Stimulated activated CD4-positive, alpha-beta T cell treated with anti-CD3 and anti-CD28 coated beads, Interleukin-4, amount 100 ng/mL, for 48 hours (primary cell): ENCODE measurements around the gene GRID1.

Experiments
- DNase-seq, 2 donors: peaks; one replicate each; pipeline ENCODE4 v3.0.0-alpha.2; 2020; ENCODE audit warnings: low read depth in 2 of 2

GRID1 gene

DNA sequence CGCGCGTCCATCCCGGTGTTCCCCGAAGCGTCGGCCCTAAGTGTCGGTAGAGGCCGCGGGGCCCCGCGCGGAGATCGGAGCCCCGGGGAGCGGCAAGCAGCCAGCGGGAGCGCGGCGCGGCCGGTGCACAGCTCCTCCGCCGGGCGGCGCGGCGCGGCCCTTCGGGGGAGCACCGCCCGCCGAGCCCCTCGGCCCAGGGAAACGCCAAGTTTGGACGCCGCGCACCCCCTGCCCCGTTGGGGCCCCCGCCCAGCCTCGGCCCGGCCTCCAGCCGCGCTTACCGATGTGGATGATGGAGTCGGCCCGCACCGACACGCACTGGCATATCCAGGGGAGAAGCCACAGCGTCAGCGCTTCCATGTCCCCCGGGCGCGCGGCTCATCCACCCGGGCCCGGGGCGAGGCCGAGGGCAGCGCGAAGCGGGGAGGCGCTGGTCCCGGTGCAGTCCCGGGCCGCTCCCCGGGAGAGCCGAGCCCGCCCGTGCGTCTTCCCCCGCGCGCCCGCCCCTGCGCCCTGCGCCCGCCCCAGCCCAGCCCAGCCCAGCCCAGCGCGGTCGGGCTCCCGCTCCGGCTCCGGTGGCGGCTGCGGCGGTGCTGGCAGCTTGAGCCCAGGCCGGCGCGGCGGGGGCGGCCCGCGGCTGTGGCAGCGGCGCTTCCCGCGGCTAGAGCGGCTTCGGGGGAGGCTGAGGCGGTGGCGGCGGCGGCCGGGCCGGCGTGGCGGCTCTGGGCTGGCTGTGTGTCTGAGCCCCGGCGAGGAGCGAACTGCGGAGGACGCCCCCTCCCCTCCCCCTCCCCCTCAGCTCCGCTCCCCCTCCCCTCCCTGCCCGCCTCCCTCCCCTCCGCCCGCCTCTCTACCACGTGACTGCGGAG lies at the start of gene GRID1:
Gene GRID1 (minus strand): TSS at position 763 of the 869 bp plus-strand sequence.
- DNase-seq: no peak

- DNase-seq: no peak
Observed at GRCh38 chr10:86415583-86415982, 49.0 kb upstream of the GRID1 start.

DNA sequence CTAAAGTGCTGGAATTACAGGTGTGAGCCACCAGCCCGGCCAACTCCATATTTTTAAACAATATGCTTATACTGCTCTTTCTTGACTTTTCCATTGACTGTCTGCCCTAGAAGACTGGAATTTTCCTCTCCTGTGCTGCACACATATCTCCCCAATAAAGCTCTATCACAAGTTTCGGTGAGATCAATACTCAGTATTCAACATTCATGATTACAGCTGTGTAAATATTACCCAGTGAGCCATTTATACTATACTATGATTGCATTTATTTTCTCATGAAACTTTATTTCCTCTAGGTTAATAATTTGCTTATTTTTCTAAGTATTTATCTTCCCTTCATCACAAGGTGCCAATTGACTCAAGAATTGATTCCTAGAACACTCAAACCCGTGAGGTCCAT lies 48.5 kb upstream of the GRID1 start:
- DNase-seq: no peak

DNA sequence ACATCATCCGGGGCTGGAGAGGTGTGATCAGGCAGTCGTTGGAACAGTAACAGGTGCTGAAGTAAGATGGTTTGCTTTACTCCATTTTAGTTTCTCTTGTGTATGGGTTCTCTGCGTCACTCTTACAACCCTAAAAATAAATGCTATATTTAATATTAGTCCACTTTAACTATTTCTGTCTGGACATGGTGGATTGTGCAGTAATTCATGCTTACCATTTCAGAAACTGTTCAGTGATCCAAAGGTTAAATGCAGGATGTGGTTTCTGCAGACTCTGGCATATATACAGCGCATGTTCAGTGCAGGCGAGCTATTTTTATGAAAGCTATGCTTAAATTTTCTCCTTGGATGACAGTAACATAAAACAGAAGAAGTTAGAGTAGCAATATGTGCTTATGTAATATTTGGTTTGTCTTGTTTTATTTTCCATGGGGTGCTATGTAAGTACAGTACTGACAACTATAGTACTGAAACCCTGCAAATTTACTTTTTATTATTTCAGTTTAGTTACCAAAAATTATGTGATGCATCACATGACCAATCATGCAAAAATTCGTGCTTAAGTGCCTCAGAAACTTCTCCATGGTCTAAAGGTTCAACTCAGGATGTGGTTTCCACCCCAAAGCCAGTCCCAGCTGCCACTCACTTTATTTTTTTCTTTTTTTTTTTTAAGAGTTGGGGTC lies 46.6 kb upstream of the GRID1 start:
- no peak for DNase-seq

- DNase-seq: no peak
Observed at GRCh38 chr10:86411852-86412560, 45.4 kb upstream of the GRID1 start.

DNA sequence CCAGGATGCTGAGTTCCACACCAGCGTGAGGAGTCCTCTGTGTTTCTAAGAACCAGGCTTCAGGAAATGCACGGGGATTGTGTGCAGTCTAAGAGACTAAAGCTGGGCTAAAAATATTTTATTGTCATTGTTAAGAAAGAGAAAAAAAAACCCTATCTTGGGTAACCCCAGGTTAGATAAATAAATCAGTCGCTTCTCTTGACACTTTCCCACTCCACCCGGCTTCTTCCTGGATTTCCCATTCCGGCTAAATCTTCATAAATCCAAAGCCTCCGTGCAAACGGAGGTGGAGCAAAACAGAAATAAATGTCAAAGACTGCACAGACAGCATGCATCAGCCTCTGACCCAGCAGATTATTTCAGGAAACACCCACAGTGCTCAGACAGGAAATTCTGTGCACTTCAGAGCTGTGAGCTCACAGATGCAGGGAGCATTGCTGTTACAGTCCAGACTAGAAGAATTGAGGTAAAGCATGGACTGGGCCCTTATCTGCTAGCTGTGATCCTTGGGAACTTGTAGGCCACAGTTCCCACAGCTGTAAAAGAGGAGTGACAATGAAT lies 44.8 kb upstream of the GRID1 start:
- no peak for DNase-seq

GRCh38 chr10:86410542-86411124 lies 44.0 kb upstream of the GRID1 start:
- no peak for DNase-seq

GRCh38 chr10:86409183-86409582 lies 42.6 kb upstream of the GRID1 start:
- no peak for DNase-seq

DNA sequence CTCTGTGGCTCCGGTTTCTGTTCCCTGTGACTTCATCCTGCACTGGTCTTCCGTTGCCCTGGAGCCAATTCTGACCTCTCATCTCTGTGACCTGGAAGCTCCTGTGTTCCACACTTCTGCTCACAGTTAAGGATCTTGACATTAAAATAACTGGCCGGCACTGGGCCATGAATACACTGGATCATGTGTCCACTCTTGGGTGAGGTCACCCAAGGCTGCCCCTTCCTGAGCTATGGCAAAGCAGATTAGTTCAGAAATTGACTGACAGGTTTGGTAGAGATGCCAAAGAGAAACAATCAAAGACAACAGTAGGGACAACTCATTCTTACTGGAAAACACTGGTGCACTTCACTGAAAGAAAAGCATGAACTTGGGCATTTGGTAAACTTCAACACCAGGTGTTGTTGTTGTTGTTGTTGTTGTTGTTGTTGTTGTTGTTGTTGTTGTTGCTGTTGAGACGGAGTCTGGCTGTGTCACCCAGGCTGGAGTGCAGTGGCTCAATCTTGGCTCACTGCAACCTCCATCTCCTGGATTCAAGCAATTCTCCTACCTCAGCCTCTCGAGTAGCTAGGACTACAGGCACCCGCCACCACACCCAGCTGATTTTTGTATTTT lies 36.7 kb upstream of the GRID1 start:
- DNase-seq: no peak

DNA sequence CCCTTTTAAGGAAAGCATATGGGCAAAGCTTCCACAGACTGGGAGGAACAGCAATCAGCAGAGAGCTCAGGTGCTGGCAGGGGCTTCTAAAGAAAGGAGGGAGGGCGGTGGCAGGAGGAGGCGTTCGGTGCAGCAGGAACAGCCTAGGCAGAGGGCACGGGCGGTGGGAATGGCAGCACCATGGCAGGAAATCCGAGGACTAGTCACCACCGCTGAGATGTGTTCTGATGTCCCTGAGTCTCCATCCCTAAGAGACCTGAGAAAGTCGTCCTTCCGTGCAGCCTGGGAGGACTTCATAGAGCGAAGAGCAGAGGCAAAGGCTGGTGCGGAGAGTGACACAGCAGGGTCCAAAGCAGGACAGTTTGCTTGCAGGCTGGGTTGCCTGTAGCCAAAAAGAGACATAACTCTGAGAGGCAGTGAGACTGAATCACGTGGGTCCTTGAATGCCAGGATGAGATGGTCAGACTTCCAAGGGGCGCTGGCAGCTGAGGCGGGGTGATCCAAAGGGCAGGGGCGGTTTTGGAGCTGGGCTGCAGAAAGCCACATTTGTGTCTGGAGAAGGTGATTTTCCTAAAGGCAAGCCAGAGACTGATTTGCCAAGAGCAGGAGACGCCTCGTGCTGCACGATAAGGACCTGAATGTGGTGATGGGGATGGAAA lies 35.8 kb upstream of the GRID1 start:
- DNase-seq: no peak

- no peak for DNase-seq
Observed at GRCh38 chr10:86401588-86402282, 35.1 kb upstream of the GRID1 start.

DNA sequence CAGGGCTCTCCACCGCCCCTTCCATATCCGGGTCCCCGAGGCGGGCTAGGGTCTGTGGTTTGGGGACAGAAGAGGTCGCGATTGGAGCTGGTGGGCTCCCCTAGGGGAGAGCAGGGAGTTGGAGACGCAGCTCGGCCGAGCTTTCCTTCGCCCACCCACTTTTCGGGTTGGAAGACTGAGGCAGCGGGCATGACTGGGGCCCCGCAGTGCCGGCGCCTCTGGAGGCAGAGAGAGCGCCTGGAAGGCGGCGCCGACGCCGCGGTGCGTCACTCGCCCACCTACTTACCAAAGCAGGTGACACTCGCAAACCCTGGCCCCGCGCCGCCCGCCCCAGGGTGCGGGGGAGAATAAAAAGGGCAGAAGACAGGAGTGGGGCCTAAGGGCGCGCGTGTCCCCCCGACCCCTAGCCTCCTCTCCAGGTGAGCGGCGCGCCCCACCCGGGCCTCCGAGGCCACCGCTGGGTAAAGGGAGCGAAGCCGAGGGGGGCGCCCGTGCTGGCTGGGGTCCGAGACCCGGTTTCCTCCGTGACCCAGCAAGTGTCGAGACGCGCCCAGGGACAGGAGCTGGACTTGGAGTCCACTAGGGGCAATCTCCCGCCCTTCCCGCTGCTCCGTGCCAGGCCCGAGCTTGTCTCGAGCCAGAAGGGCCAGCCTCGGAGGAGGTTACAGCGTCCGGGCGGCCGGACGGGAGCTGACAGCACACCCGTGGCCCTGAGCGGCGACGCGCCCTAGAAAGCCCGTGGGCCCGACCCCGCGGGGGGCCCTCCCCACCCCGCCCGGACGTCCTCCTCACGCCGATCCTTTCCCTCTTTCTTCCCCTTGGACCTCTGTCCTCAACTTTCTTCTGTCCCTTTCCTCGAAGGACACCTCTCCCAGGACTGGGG lies 34.4 kb upstream of the GRID1 start:
- peak; percentile 62 to 66 for DNase-seq

DNA sequence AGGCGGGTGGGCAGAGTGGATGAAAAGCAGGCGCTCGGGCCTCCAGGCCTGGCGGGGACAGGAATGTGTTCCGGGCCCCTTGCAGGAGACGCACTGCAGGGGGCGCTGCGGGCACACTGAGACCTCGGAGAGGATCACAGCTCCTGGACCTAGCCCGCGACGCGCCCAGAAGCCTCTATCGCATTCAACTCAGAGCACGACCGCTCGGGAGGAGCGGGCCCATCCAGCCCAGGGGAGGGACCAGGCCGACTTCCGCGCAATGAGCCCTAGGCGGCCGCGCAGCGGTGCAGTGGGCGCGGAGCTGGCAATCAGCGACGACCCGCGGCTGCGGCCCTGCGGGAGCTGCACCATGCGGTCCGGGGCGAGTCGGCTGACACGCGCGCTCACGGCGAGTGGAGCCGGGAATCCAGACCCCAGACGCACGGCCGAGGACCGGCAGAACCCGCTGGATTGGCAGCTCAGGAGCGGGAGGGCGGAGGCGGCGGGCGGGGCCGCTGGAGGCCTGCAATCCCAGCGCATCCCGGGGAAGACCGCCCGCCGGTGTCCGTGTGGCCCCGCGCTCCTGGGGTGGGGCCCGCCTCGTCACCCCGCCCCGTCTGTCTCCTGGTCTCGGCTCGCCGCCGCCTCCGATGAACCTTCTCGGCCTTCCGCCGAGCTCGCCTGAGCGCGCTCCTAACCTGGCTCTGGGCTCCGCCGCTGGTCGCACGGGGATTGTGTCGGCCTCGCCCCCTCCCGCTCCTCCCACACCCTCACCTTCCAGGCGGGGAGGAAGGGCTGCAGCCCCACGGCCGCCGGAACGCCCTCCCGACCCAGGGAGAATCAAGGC lies 33.5 kb upstream of the GRID1 start:
- DNase-seq: peak; percentile 96 to 97

DNA sequence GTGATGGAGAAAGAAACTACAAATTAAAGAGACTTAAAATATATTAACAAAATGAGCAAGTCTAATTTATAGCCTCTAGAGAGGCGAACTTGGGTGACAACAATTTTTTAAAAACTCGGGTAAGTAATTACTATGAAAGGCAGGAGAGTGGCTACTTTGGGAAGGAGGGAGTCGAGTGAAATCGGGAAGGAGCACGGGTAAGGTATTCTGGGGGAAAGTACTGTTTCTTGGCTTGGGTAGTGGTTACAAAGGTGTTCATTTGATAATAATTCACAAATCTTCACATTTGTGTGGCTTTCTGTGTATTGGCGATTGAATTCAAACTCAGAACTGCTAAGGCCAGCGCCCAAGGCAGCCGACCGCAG lies 32.9 kb upstream of the GRID1 start:
- DNase-seq: no peak

GRCh38 chr10:86397120-86397519 lies 30.5 kb upstream of the GRID1 start:
- DNase-seq: no peak

- no peak for DNase-seq
Observed at GRCh38 chr10:86393862-86394455, 27.4 kb upstream of the GRID1 start.

GRCh38 chr10:86393362-86393761 lies 26.8 kb upstream of the GRID1 start:
- no peak for DNase-seq

- no peak for DNase-seq
Observed at GRCh38 chr10:86392723-86393094, 26.1 kb upstream of the GRID1 start.
